Heart right ventricle (tissue), 16 donors: ENCODE results near the gene ZBTB11. TPM values are rescaled to one million over a fixed set of nuclear protein-coding genes. Genes with fewer than 3 reads are reported as not detected.
"Not testable (repeated sequence)": the region's sequence is repeated elsewhere in the genome, so short reads cannot be mapped to it uniquely, and the experiment has no call there.

Experiments
- ATAC-seq, 8 donors: fragments of 200-7000 bp; cut with Tn5 transposase; one replicate each; pipeline ENCODE4 v1.9.1; 2020; ENCODE audit warnings: mild to moderate bottlenecking in 8 of 8, moderate library complexity in 8 of 8, moderate number of reproducible peaks in 1 of 8
- DNase-seq, 2 donors: peaks; one replicate each; pipeline ENCODE4 v3.0.0-alpha.2; 2020
- H3K27ac ChIP-seq, 10 donors: fragments of 200-600 bp; sonication (generic) in 2 of 10; one replicate each; pipeline versions ENCODE4 v1.5.0 to v1.8.0; 2020 to 2022; ENCODE audit warnings: mild to moderate bottlenecking in 3 of 10
- H3K27me3 ChIP-seq, 7 donors: fragments of 200-600 bp; one replicate each; pipeline ENCODE4 v1.8.0; 2021 to 2022; ENCODE audit warnings: mild to moderate bottlenecking in 2 of 7
- H3K36me3 ChIP-seq, 9 donors: fragments of 200-600 bp; sonication (generic) in 1 of 9; one replicate each; pipeline versions ENCODE4 v1.5.0 to v1.8.0; 2020 to 2022; ENCODE audit warnings: mild to moderate bottlenecking in 2 of 9
- H3K4me1 ChIP-seq, 9 donors: fragments of 200-600 bp; sonication (generic) in 1 of 9; one replicate each; pipeline versions ENCODE4 v1.5.0 to v1.8.0; 2020 to 2022; ENCODE audit warnings: mild to moderate bottlenecking in 4 of 9
- H3K4me3 ChIP-seq, 10 donors: fragments of 200-600 bp; sonication (generic) in 2 of 10; one replicate each; pipeline versions ENCODE4 v1.5.0 to v1.8.0; 2020 to 2022; ENCODE audit warnings: mild to moderate bottlenecking in 7 of 10, moderate library complexity in 2 of 10
- H3K9me3 ChIP-seq, 11 donors: fragments of 200-600 bp in 10 of 11; sonication (generic) in 2 of 11; one replicate each; pipeline versions ENCODE4 v1.5.0 to v1.8.0; 2013 to 2022; ENCODE audit warnings: mild to moderate bottlenecking in 2 of 11, control low read depth in 1 of 11, moderate library complexity in 1 of 11
- CTCF ChIP-seq, 9 donors: fragments of 200-600 bp; sonication (generic) in 2 of 9; IDR thresholded peaks; one replicate each; pipeline versions ENCODE4 v1.5.0 to v1.8.0; 2021 to 2022; ENCODE audit warnings: antibody characterized with exemption in 9 of 9, mild to moderate bottlenecking in 5 of 9, moderate library complexity in 1 of 9
- WGBS, 2 donors: extraction: QIAGEN DNeasy Blood & Tissue Kit; methylation state at CpG; one replicate each; pipeline ENCODE4 v1.1.7; 2013; ENCODE audit warnings: inconsistent platforms in 1 of 2; 5-methylcytosine and 5-hydroxymethylcytosine counted together
- intact Hi-C, 10 donors: fragments of 100-400 bp; cut with DNase I; formaldehyde crosslinking; loops; one replicate each; pipeline versions ENCODE4 v1.11.1 to v1.14.2; 2022
- polyA plus RNA-seq, 2 donors: library from polyadenylated mRNA; stranded (reverse); fragments of 200-250 nt; gene quantifications; one replicate each; pipeline ENCODE4 v1.2.3, GENCODE V29; 2013
- total RNA-seq, 10 donors: library from RNA; stranded (reverse); fragmentation: NEBNext Ultra II Directional in 3 of 10; extraction: Animal tissue kit (Norgen Biotek cat#: 25700) in 3 of 10; gene quantifications; one replicate each; pipeline versions ENCODE4 v1.2.1 to v1.2.4, GENCODE V29; 2021 to 2023
- donor health status: Arrhythmogenic right ventricular cardiomyopathy.
- donor health status: ischemic (EF 13 %, LVEDD 7.1; RV severe dilation, severe dysfunction).
- donor health status: healthy with polysubstance abuse.
- donor health status: DM: no; HTN: yes; CAD: no.
- donor health status: DM: no; HTN: no; CAD: no.
- donor health status: ischemic (EF 25% LVEDD 6.9; RV normal size, moderate dysfunction).
- donor health status: ischemic (EF 25% LVEDD 5.7; RV mildly dilated, moderate dysfunction).
- donor health status: healthy.
- donor health status: DM: yes; HTN: yes; CAD: no.
- donor health status: Ischemic cardiomyopathy.
- donor health status: ischemic (EF 35%, LVEDD 5.7; RV mildly dilated, moderate dysfunction).
- donor health status: nonischemic (EF 11% LVEDD 7.7; RV severe dilation, severe dysfunction).
- donor health status: DM: yes; HTN: yes; CAD: no.
- donor health status: PGD.
- donor health status: ischemic (EF 29% LVEDD 5.4; RV normal size, mild dysfunction).
- donor health status: nonischemic (EF 23%, LVEDD 6.1; RV moderate dilation, normal function).

The ZBTB11 gene
- total and polyA plus RNA-seq, 12 donors = 3.5 to 13.3 (median 8.4) TPM

- 87 to 88% methylated on average over 7 of the region's 7 CpGs for WGBS, 2 donors
- intact Hi-C loops = no loop called here
- Histone ChIP-seq H3K27ac (no peak overlapping the region), H3K9me3 (peaks cover 0 to 11% (median 0%) of the 10 kb centered on the region in 11 donors), H3K4me3 (no peak overlapping the region), H3K27me3 (no peaks in the 10 kb centered on the region), H3K36me3 (no peaks in the 10 kb centered on the region), H3K4me1 (no peaks in the 10 kb centered on the region)
- DNase-seq (no peak), ATAC-seq (no peak)
- no peak for TF ChIP-seq CTCF (IDR thresholded peaks at IDR 0.05)
Measured at GRCh38 chr3:101617478-101617877, 59.5 kb downstream of the ZBTB11 start.

- intact Hi-C loops = no loop called here
- ATAC-seq (no peak), DNase-seq (no peak)
- no peaks in the 10 kb centered on the region for H3K4me1 ChIP-seq
- no peak for TF ChIP-seq CTCF (IDR thresholded peaks at IDR 0.05)
- no peaks in the 10 kb centered on the region for H3K27me3 ChIP-seq
- peaks cover 0 to 11% (median 0%) of the 10 kb centered on the region in 11 donors for H3K9me3 ChIP-seq
- no peaks in the 10 kb centered on the region for H3K36me3 ChIP-seq
- WGBS, 2 donors = 93 to 96% methylated on average over 6 of the region's 6 CpGs
- no peak overlapping the region for H3K4me3 ChIP-seq
- no peak overlapping the region for H3K27ac ChIP-seq
Measured at GRCh38 chr3:101615525-101615924, 61.4 kb downstream of the ZBTB11 start.

GRCh38 chr3:101613014-101613413 lies 63.9 kb downstream of the ZBTB11 start:
- WGBS, 2 donors = 88 to 89% methylated on average over 8 to 9 of the region's 9 CpGs
- H3K4me1 ChIP-seq, H3K4me3 ChIP-seq, ATAC-seq, DNase-seq, intact Hi-C loops, H3K27ac ChIP-seq, H3K36me3 ChIP-seq, H3K27me3 ChIP-seq, H3K9me3 ChIP-seq: not testable (repeated sequence)

GRCh38 chr3:101611023-101611422 lies 65.9 kb downstream of the ZBTB11 start:
- Histone ChIP-seq H3K9me3 (no peaks in the 10 kb centered on the region), H3K4me3 (no peak overlapping the region), H3K4me1 (no peaks in the 10 kb centered on the region), H3K27me3 (no peaks in the 10 kb centered on the region), H3K36me3 (no peaks in the 10 kb centered on the region), H3K27ac (no peak overlapping the region)
- 83 to 88% methylated on average over 2 of the region's 2 CpGs for WGBS, 2 donors
- TF ChIP-seq CTCF (IDR thresholded peaks at IDR 0.05) = no peak
- intact Hi-C loops = no loop called here
- DNase-seq = no peak
- ATAC-seq = no peak

- intact Hi-C loops, H3K27ac ChIP-seq, H3K9me3 ChIP-seq, ATAC-seq, DNase-seq, H3K36me3 ChIP-seq, H3K4me3 ChIP-seq, H3K4me1 ChIP-seq, H3K27me3 ChIP-seq: not testable (repeated sequence)
- 74 to 76% methylated on average over 10 of the region's 10 CpGs for WGBS, 2 donors
Measured at GRCh38 chr3:101605398-101605797, 71.5 kb downstream of the ZBTB11 start.
